Vagina (tissue), 2 donors: Measurements from ENCODE around the gene CPN1. TPM values are rescaled to one million over a fixed set of nuclear protein-coding genes. Genes with fewer than 3 reads are reported as not detected.

Experiments
- DNase-seq, 2 donors: peaks; one replicate each; pipeline ENCODE4 v3.0.0-alpha.2; 2017; ENCODE audit errors: extremely low spot score in 2 of 2
- H3K27ac ChIP-seq: fragments of 200-600 bp; sonication (generic); one replicate; pipeline ENCODE4 v1.5.1; 2019
- H3K27me3 ChIP-seq: fragments of 200-600 bp; sonication (generic); one replicate; pipeline ENCODE4 v1.5.1; 2019
- H3K36me3 ChIP-seq, 2 donors: fragments of 200-600 bp; sonication (generic); one replicate each; pipeline ENCODE4 v1.5.1; 2017 to 2019
- H3K4me1 ChIP-seq: fragments of 200-600 bp; sonication (generic); one replicate; pipeline ENCODE4 v1.5.1; 2019
- H3K4me3 ChIP-seq, 2 donors: fragments of 200-600 bp; sonication (generic); 1 replicate in 1 of 2; 2 replicates in 1 of 2; pipeline ENCODE4 v1.5.1; 2016 to 2019
- H3K9me3 ChIP-seq: fragments of 200-600 bp; sonication (generic); one replicate; pipeline ENCODE4 v1.5.1; 2019
- CTCF ChIP-seq, 3 experiments: fragments of 450-650 bp in 2 of 3; fragments of 200-600 bp in 1 of 3; sonication (generic) in 1 of 3; IDR thresholded peaks; one replicate each; pipeline ENCODE4 v1.5.1; 2017 to 2019; ENCODE audit warnings: antibody characterized with exemption in 3 of 3, mild to moderate bottlenecking in 2 of 3, moderate library complexity in 2 of 3
- POLR2A ChIP-seq, 2 donors: fragments of 450-650 bp; IDR thresholded peaks; one replicate each; pipeline ENCODE4 v1.6.1; 2017; ENCODE audit warnings: antibody characterized with exemption in 2 of 2, mild to moderate bottlenecking in 2 of 2, moderate library complexity in 2 of 2
- POLR2AphosphoS5 ChIP-seq, 2 donors: sonication (generic); formaldehyde crosslinking; IDR thresholded peaks; one replicate each; pipeline ENCODE4 v1.9.0; 2017; ENCODE audit warnings: antibody characterized with exemption in 2 of 2, mild to moderate bottlenecking in 2 of 2, low read depth in 1 of 2; ENCODE audit not compliant: insufficient read depth in 1 of 2
- intact Hi-C: fragments of 100-400 bp; cut with DNase I; formaldehyde crosslinking; loops from one replicate; pipeline ENCODE4 v1.15.1; 2023
- total RNA-seq: library from RNA; depleted of rRNA; stranded (reverse); fragments of >200 nt; gene quantifications from one replicate; pipeline ENCODE4 v1.2.3, GENCODE V29; 2016

CPN1 gene
- total RNA-seq, 1 donor from 2014 or later: not detected

GRCh38 chr10:100033766-100034418, 47.8 kb downstream of the CPN1 start:
- Histone ChIP-seq H3K4me3 (no peak overlapping the region), H3K27me3 (no peaks in the 10 kb centered on the region), H3K4me1 (no peaks in the 10 kb centered on the region), H3K36me3 (no peaks in the 10 kb centered on the region), H3K27ac (no peak overlapping the region), H3K9me3 (no peaks in the 10 kb centered on the region)
- intact Hi-C loops: no loop called here
- no peak for DNase-seq
- TF ChIP-seq POLR2A (IDR thresholded peaks at IDR 0.05) (no peak), POLR2AphosphoS5 (IDR thresholded peaks at IDR 0.05; ENCODE audit: insufficient read depth in 1 of 2, low read depth in 1 of 2) (no peak), CTCF (IDR thresholded peaks at IDR 0.05) (no peak)

DNA sequence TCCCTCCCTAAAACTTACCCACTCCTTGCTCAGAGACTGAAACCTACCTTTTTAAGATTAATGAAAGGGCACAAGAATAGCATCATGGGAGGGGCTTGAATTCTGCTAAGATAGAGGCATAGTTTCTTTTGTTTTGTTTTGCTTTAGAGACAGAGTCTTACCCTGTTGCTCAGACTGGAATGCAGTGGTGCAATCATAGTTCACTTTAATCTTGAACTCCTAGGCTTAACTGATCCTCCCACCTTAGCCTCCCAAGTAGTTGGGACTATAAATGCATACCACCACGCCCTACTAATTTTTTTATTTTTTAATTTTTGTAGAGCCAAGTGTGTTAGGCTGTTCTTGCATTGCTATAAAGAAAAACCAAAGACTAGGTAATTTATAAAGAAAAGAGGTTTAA, 54.3 kb downstream of the CPN1 start:
- intact Hi-C loops: no loop called here
- Histone ChIP-seq H3K9me3 (peaks cover 3% of the 10 kb centered on the region), H3K27me3 (no peaks in the 10 kb centered on the region), H3K4me1 (no peaks in the 10 kb centered on the region), H3K36me3 (no peaks in the 10 kb centered on the region), H3K4me3 (no peak overlapping the region), H3K27ac (no peak overlapping the region)
- TF ChIP-seq POLR2A (IDR thresholded peaks at IDR 0.05) (no peak), CTCF (IDR thresholded peaks at IDR 0.05) (no peak), POLR2AphosphoS5 (IDR thresholded peaks at IDR 0.05; ENCODE audit: insufficient read depth in 1 of 2, low read depth in 1 of 2) (no peak)
- no peak for DNase-seq

- no peak for DNase-seq
- no peak overlapping the region for H3K4me3 ChIP-seq
- no peak overlapping the region for H3K27ac ChIP-seq
- intact Hi-C loops: no loop called here
- H3K9me3 ChIP-seq: peaks cover 3% of the 10 kb centered on the region
- no peak for TF ChIP-seq CTCF (IDR thresholded peaks at IDR 0.05)
- no peak for TF ChIP-seq POLR2AphosphoS5 (IDR thresholded peaks at IDR 0.05; ENCODE audit: insufficient read depth in 1 of 2, low read depth in 1 of 2)
- no peak for TF ChIP-seq POLR2A (IDR thresholded peaks at IDR 0.05)
- no peaks in the 10 kb centered on the region for H3K36me3 ChIP-seq
- no peaks in the 10 kb centered on the region for H3K27me3 ChIP-seq
- no peaks in the 10 kb centered on the region for H3K4me1 ChIP-seq
These were observed 56.1 kb downstream of the CPN1 start for GRCh38 chr10:100025576-100025975.

GRCh38 chr10:100024748-100025147, 56.9 kb downstream of the CPN1 start:
- Histone ChIP-seq H3K27me3 (no peaks in the 10 kb centered on the region), H3K27ac (no peak overlapping the region), H3K4me3 (no peak overlapping the region), H3K4me1 (peaks cover 4% of the 10 kb centered on the region), H3K9me3 (peaks cover 3% of the 10 kb centered on the region), H3K36me3 (no peaks in the 10 kb centered on the region)
- no peak for DNase-seq
- TF ChIP-seq POLR2A (IDR thresholded peaks at IDR 0.05) (no peak), CTCF (IDR thresholded peaks at IDR 0.05) (no peak), POLR2AphosphoS5 (IDR thresholded peaks at IDR 0.05; ENCODE audit: insufficient read depth in 1 of 2, low read depth in 1 of 2) (no peak)
- intact Hi-C loops: no loop called here

GRCh38 chr10:100022403-100022802, 59.3 kb downstream of the CPN1 start:
- Histone ChIP-seq H3K9me3 (no peaks in the 10 kb centered on the region), H3K36me3 (no peaks in the 10 kb centered on the region), H3K4me1 (peaks cover 4% of the 10 kb centered on the region), H3K27ac (no peak overlapping the region), H3K4me3 (no peak overlapping the region), H3K27me3 (no peaks in the 10 kb centered on the region)
- no peak for TF ChIP-seq CTCF (IDR thresholded peaks at IDR 0.05)
- TF ChIP-seq POLR2A (IDR thresholded peaks at IDR 0.05): no peak
- no peak for TF ChIP-seq POLR2AphosphoS5 (IDR thresholded peaks at IDR 0.05; ENCODE audit: insufficient read depth in 1 of 2, low read depth in 1 of 2)
- no peak for DNase-seq
- intact Hi-C loops: no loop called here
